ENCODE measurements around the gene HRNR. TPM values are rescaled to one million over a fixed set of nuclear protein-coding genes. Genes with fewer than 3 reads are reported as not detected.

Gene HRNR
- polyA plus RNA-seq, 2 of the 4 experiments (the other 2 are of a cell fraction) = not detected

DNA sequence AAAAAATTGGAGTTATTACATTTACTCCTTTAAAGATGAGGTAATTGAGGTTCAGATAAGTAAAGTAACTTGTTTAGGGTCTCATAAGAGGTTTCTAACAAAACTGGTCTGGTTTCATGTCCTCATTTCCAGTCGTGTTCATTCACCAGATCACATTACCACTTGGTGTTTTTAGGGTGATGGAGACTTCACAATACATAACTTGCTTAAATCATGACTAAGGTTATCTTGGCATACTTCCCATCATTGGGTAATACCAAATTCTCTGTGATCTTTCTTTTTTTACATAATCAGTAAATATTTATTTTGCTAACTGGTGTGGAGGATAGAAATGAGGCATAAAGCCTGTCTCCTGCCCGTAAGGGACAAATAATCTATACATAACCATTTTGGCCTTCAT, 33.4 kb downstream of the HRNR start (continued):
- no peak for TF ChIP-seq REST (IDR thresholded peaks at IDR 0.05)
- TF ChIP-seq, protein P1, sequence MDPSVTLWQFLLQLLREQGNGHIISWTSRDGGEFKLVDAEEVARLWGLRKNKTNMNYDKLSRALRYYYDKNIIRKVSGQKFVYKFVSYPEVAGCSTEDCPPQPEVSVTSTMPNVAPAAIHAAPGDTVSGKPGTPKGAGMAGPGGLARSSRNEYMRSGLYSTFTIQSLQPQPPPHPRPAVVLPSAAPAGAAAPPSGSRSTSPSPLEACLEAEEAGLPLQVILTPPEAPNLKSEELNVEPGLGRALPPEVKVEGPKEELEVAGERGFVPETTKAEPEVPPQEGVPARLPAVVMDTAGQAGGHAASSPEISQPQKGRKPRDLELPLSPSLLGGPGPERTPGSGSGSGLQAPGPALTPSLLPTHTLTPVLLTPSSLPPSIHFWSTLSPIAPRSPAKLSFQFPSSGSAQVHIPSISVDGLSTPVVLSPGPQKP (IDR thresholded peaks at IDR 0.05; ENCODE audit: low read depth, low read length) = no peak
- TF ChIP-seq FOSL2 (IDR thresholded peaks at IDR 0.05) = 0 out of 2 replicates have a peak, but pooled peaks have one; percentile 29
- TF ChIP-seq FOSL2 (CRISPR knock-in tag; IDR thresholded peaks at IDR 0.05) = no peak
- no peak for TF ChIP-seq RCOR1 (IDR thresholded peaks at IDR 0.05; ENCODE audit: low read depth, low read length)

GRCh38 chr1:152189657-152190442, 34.1 kb downstream of the HRNR start:
- Histone ChIP-seq H3K27ac (peak overlapping the region; percentile 88 to 89), H3K4me1 (peaks cover 14% of the 10 kb centered on the region), H3K4me3 (peak overlapping the region; percentile 80), H3K9me3 (no peaks in the 10 kb centered on the region), H3K4me2 (peak overlapping the region; percentile 86)
- ChIA-PET CTCF (interaction anchor here (0.8 to 18.0 kb wide), 40 partner anchors 8 to 345 kb away, joined by 3 to 357 read pairs (median 5); partner anchors contain the start of genes HRNR, RPTN and TCHH), POLR2A (interaction anchor here (0.8 to 1.3 kb wide), 3 partner anchors 27 to 269 kb away, joined by 3 to 9 read pairs (median 6); no protein-coding TSS in a partner anchor)
- FAIRE-seq (no peak), ATAC-seq (peak; percentile 62 to 79), DNase-seq (ENCODE audit: low read depth in 1 of 2, low spot score in 1 of 2) (peak; percentile 70 to 83)
- WGBS (ENCODE audit: missing lambda C conversion rate) = 4% methylated on average over 9 of the region's 9 CpGs
- no peak for TF ChIP-seq POLR2A (IDR thresholded peaks at IDR 0.05; ENCODE audit: low read length)
- no peak for TF ChIP-seq ZNF302 (CRISPR knock-in tag; IDR thresholded peaks at IDR 0.05)
- no peak for TF ChIP-seq KDM1A (IDR thresholded peaks at IDR 0.05; ENCODE audit: low read depth)
- no peak for TF ChIP-seq EP300 (IDR thresholded peaks at IDR 0.05)
- TF ChIP-seq CHD4 (IDR thresholded peaks at IDR 0.05; ENCODE audit: borderline replicate concordance) = no peak
- TF ChIP-seq, protein P2, sequence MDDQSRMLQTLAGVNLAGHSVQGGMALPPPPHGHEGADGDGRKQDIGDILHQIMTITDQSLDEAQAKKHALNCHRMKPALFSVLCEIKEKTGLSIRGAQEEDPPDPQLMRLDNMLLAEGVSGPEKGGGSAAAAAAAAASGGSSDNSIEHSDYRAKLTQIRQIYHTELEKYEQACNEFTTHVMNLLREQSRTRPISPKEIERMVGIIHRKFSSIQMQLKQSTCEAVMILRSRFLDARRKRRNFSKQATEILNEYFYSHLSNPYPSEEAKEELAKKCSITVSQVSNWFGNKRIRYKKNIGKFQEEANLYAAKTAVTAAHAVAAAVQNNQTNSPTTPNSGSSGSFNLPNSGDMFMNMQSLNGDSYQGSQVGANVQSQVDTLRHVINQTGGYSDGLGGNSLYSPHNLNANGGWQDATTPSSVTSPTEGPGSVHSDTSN (IDR thresholded peaks at IDR 0.05) = no peak
- peak; percentile 87 for TF ChIP-seq SMC3 (IDR thresholded peaks at IDR 0.05)
- TF ChIP-seq RAD21 (conservative IDR thresholded peaks at IDR 0.05 in 1 of 2, IDR thresholded peaks at IDR 0.05 in 1 of 2) = peak; percentile 82 to 85
- TF ChIP-seq NR3C1 (IDR thresholded peaks at IDR 0.05) = no peak
- peak; percentile 82 for TF ChIP-seq HOXB5 (CRISPR knock-in tag; IDR thresholded peaks at IDR 0.05)
- peak; percentile 89 for TF ChIP-seq CTCF (IDR thresholded peaks at IDR 0.05)
- no peak for TF ChIP-seq BHLHE40 (IDR thresholded peaks at IDR 0.05; ENCODE audit: low read depth, low read length)
- TF ChIP-seq EHF (CRISPR knock-in tag; IDR thresholded peaks at IDR 0.05) = no peak
- 0 out of 2 replicates have a peak, but pooled peaks have one; percentile 16 for TF ChIP-seq HMGXB4 (CRISPR knock-in tag; IDR thresholded peaks at IDR 0.05; ENCODE audit: borderline replicate concordance)
- no peak for TF ChIP-seq HEYL (CRISPR knock-in tag; IDR thresholded peaks at IDR 0.05)
- TF ChIP-seq ESRRA (IDR thresholded peaks at IDR 0.05; ENCODE audit: borderline replicate concordance, low read length) = no peak
- TF ChIP-seq, protein P1 (IDR thresholded peaks at IDR 0.05; ENCODE audit: low read depth, low read length) = no peak
- no peak for TF ChIP-seq FOSL2 (IDR thresholded peaks at IDR 0.05)
- TF ChIP-seq FOSL2 (CRISPR knock-in tag; IDR thresholded peaks at IDR 0.05) = no peak
- no peak for TF ChIP-seq HOXB13 (CRISPR knock-in tag; IDR thresholded peaks at IDR 0.05; ENCODE audit: low read depth)
- TF ChIP-seq ZC3H11A (IDR thresholded peaks at IDR 0.05) = no peak
